Heart left ventricle (tissue), 13 donors: ENCODE results near the gene TCAP.

Source experiments
- POLR2A ChIP-seq, 2 donors: fragments of 450-650 bp; IDR thresholded peaks; one replicate each; pipeline ENCODE4 v1.6.1; 2017; ENCODE audit warnings: antibody characterized with exemption in 2 of 2, mild to moderate bottlenecking in 2 of 2, moderate library complexity in 2 of 2
- TF ChIP-seq, protein P1 (sequence below), 12 donors: fragments of 200-600 bp; sonication (generic) in 4 of 12; IDR thresholded peaks; one replicate each; pipeline versions ENCODE4 v1.5.0 to v1.8.0; 2018 to 2022; ENCODE audit warnings: antibody characterized with exemption in 12 of 12, mild to moderate bottlenecking in 5 of 12
- donor health status: ischemic (EF 13 %, LVEDD 7.1; RV severe dilation, severe dysfunction).
- donor health status: DM: no; HTN: yes; CAD: no.
- donor health status: DM: no; HTN: no; CAD: no.
- donor health status: ischemic (EF 25% LVEDD 6.9; RV normal size, moderate dysfunction).
- donor health status: ischemic (EF 25% LVEDD 5.7; RV mildly dilated, moderate dysfunction).
- donor health status: ischemic (EF 35%, LVEDD 5.7; RV mildly dilated, moderate dysfunction).
- donor health status: nonischemic (EF 11% LVEDD 7.7; RV severe dilation, severe dysfunction).
- donor health status: DM: yes; HTN: yes; CAD: no.
- donor health status: PGD.
- donor health status: ischemic (EF 29% LVEDD 5.4; RV normal size, mild dysfunction).
- donor health status: nonischemic (EF 23%, LVEDD 6.1; RV moderate dilation, normal function).

DNA sequence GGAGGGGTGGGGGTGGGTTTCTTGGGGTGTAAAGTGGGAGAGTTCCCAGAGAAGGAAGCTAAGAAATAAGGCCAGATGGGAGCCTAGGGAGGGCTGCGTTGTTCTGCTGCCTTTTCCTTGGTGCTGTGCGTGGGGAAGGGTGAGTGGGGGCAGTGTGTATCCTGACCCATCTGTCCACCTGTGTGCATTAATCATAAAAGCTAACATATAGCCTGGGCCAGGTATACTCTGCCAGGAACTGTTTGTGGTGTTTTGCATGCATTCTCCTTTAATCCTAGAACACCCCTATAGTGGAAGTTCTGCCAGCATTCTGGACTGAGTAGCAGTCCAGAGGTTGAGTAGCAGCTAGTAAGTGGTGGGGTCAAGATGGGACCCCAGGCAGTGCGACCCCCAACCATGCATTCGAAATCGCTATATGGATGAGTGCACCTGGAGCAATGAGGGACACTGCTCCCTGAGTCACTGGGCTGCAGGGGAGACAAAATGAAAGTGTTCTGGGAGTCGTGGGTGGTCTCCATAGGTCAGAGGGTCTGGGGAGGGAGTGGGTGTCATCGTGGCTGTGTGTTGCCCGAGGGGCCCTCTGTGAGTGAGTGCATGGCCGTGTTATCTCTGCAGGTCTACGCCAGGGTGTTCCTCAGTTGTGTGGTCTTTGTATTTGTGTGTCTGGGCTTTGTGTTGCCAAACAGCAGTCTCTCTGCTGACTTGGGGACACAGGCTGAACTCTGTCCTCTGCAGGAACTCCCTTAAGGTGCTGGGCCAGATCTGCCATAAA lies 36.0 kb downstream of the TCAP start:
- no peak for TF ChIP-seq POLR2A (IDR thresholded peaks at IDR 0.05)
- TF ChIP-seq, protein P1, sequence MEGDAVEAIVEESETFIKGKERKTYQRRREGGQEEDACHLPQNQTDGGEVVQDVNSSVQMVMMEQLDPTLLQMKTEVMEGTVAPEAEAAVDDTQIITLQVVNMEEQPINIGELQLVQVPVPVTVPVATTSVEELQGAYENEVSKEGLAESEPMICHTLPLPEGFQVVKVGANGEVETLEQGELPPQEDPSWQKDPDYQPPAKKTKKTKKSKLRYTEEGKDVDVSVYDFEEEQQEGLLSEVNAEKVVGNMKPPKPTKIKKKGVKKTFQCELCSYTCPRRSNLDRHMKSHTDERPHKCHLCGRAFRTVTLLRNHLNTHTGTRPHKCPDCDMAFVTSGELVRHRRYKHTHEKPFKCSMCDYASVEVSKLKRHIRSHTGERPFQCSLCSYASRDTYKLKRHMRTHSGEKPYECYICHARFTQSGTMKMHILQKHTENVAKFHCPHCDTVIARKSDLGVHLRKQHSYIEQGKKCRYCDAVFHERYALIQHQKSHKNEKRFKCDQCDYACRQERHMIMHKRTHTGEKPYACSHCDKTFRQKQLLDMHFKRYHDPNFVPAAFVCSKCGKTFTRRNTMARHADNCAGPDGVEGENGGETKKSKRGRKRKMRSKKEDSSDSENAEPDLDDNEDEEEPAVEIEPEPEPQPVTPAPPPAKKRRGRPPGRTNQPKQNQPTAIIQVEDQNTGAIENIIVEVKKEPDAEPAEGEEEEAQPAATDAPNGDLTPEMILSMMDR (IDR thresholded peaks at IDR 0.05), result no peak
